Large intestine (tissue), 3 donors: ENCODE data around the gene EIF2B4. TPM values are rescaled to one million over a fixed set of nuclear protein-coding genes. Genes with fewer than 3 reads are reported as not detected.

ENCODE experiments used
- DNase-seq, 2 donors: peaks; one replicate each; pipeline versions ENCODE4 v3.0.0 to v3.0.0-alpha.2; 2013
- H3K27ac ChIP-seq: one replicate; pipeline ENCODE4 v1.5.1; 2013; ENCODE audit warnings: low read length
- H3K27me3 ChIP-seq: 2 replicates; pipeline ENCODE4 v1.6.1; 2013; ENCODE audit warnings: low read length; ENCODE audit not compliant: control insufficient read depth, insufficient read depth
- H3K36me3 ChIP-seq: 2 replicates; pipeline ENCODE4 v1.6.1; 2013; ENCODE audit warnings: low read length; ENCODE audit not compliant: control insufficient read depth, insufficient read depth
- H3K4me1 ChIP-seq: one replicate; pipeline ENCODE4 v1.6.1; 2013; ENCODE audit warnings: low read length; ENCODE audit not compliant: control insufficient read depth, insufficient read depth
- H3K4me3 ChIP-seq: one replicate; pipeline ENCODE4 v1.5.1; 2013; ENCODE audit warnings: low read length
- H3K9me3 ChIP-seq: one replicate; pipeline ENCODE4 v1.6.1; 2013; ENCODE audit warnings: mild to moderate bottlenecking, low read depth, low read length, moderate library complexity; ENCODE audit not compliant: control insufficient read depth
- WGBS: methylation state at CpG from one replicate; pipeline ENCODE4 v1.1.5; 2013; ENCODE audit warnings: low lambda C conversion rate; ENCODE audit not compliant: insufficient coverage; 5-methylcytosine and 5-hydroxymethylcytosine counted together
- polyA plus RNA-seq: library from polyadenylated mRNA; unstranded; fragments of 120-200 nt; gene quantifications from one replicate; pipeline ENCODE4 v1.2.1, GENCODE V29; 2013

The EIF2B4 gene
- polyA plus RNA-seq, 1 donor = 39.7 TPM

- Histone ChIP-seq H3K9me3 (no peaks in the 10 kb centered on the region), H3K4me3 (no peak overlapping the region), H3K27ac (no peak overlapping the region), H3K27me3 (no peaks in the 10 kb centered on the region), H3K4me1 (peaks cover 8% of the 10 kb centered on the region), H3K36me3 (peaks cover 28% of the 10 kb centered on the region)
- WGBS = no CpG with 5 or more reads among the region's 9 CpGs
- no peak for DNase-seq
These were observed 55.4 kb downstream of the EIF2B4 start for GRCh38 chr2:27314709-27315108.

Other genes with a start within 250 kb of the EIF2B4 start
- 2.0 TPM for gene ABHD1, start 246.5 kb downstream of the EIF2B4 start, polyA plus RNA-seq
- gene PREB, start 235.7 kb downstream of the EIF2B4 start, polyA plus RNA-seq = 48.5 TPM
- not detected for gene PRR30, start 230.9 kb downstream of the EIF2B4 start, polyA plus RNA-seq
- 0.10 TPM for gene TCF23, start 221.3 kb downstream of the EIF2B4 start, polyA plus RNA-seq
- 131 TPM for gene ATRAID, start 158.3 kb downstream of the EIF2B4 start, polyA plus RNA-seq
- gene SLC5A6, start 158.1 kb downstream of the EIF2B4 start, polyA plus RNA-seq = 148 TPM
- gene CAD, start 153.0 kb downstream of the EIF2B4 start, polyA plus RNA-seq = 34.9 TPM
- gene SLC30A3, start 107.3 kb downstream of the EIF2B4 start, polyA plus RNA-seq = 0.57 TPM
- gene DNAJC5G, start 94.9 kb downstream of the EIF2B4 start, polyA plus RNA-seq = 0.19 TPM
- 0.60 TPM for gene TRIM54, start 87.9 kb downstream of the EIF2B4 start, polyA plus RNA-seq
- 3.4 TPM for gene UCN, start 61.9 kb downstream of the EIF2B4 start, polyA plus RNA-seq
- gene MPV17, start 47.2 kb downstream of the EIF2B4 start, polyA plus RNA-seq = 99.6 TPM
- 51.9 TPM for gene GTF3C2, start 13.6 kb downstream of the EIF2B4 start, polyA plus RNA-seq
- gene SNX17, start 278 bp upstream of the EIF2B4 start, polyA plus RNA-seq = 68.0 TPM
- gene ZNF513, start 10.4 kb upstream of the EIF2B4 start, polyA plus RNA-seq = 23.1 TPM
- 66.4 TPM for gene PPM1G, start 39.3 kb upstream of the EIF2B4 start, polyA plus RNA-seq
- gene NRBP1, start 58.3 kb upstream of the EIF2B4 start, polyA plus RNA-seq = 89.0 TPM
- 55.5 TPM for gene KRTCAP3, start 72.0 kb upstream of the EIF2B4 start, polyA plus RNA-seq
- gene IFT172, start 119.4 kb upstream of the EIF2B4 start, polyA plus RNA-seq = 30.7 TPM
- 4.2 TPM for gene FNDC4, start 124.9 kb upstream of the EIF2B4 start, polyA plus RNA-seq
- gene GCKR, start 126.5 kb upstream of the EIF2B4 start, polyA plus RNA-seq = 2.9 TPM
- 36.7 TPM for gene ZNF512, start 212.7 kb upstream of the EIF2B4 start, polyA plus RNA-seq